ENCODE data around the gene PRRX1.

Gene PRRX1

GRCh38 chr1:170664828-170665612 lies 1.1 kb downstream of the PRRX1 start:
- DNase-seq (ENCODE audit: low read depth in 3 of 3), result no peak

- DNase-seq (ENCODE audit: low read depth in 3 of 3), result no peak
These were observed 1.7 kb downstream of the PRRX1 start for GRCh38 chr1:170665629-170666028.

- no peak for DNase-seq (ENCODE audit: low read depth in 3 of 3)
These were observed 2.8 kb downstream of the PRRX1 start for GRCh38 chr1:170666541-170667254.

GRCh38 chr1:170668209-170669106 lies 4.5 kb downstream of the PRRX1 start:
- no peak for DNase-seq (ENCODE audit: low read depth in 3 of 3)

GRCh38 chr1:170669107-170669445 lies 5.1 kb downstream of the PRRX1 start:
- DNase-seq (ENCODE audit: low read depth in 3 of 3), result no peak

GRCh38 chr1:170669586-170670530 lies 5.9 kb downstream of the PRRX1 start:
- no peak for DNase-seq (ENCODE audit: low read depth in 3 of 3)

- peak in 2 of 3 donors; percentile 15 to 17 for DNase-seq (ENCODE audit: low read depth in 3 of 3)
These were observed 7.1 kb downstream of the PRRX1 start for GRCh38 chr1:170670802-170671628.

- DNase-seq (ENCODE audit: low read depth in 3 of 3), result no peak
These were observed 7.7 kb downstream of the PRRX1 start for GRCh38 chr1:170671629-170671963.

GRCh38 chr1:170672316-170672715 lies 8.4 kb downstream of the PRRX1 start:
- no peak for DNase-seq (ENCODE audit: low read depth in 3 of 3)

- no peak for DNase-seq (ENCODE audit: low read depth in 3 of 3)
These were observed 10.3 kb downstream of the PRRX1 start for GRCh38 chr1:170674239-170674638.

GRCh38 chr1:170674986-170675385 lies 11.1 kb downstream of the PRRX1 start:
- no peak for DNase-seq (ENCODE audit: low read depth in 3 of 3)

- no peak for DNase-seq (ENCODE audit: low read depth in 3 of 3)
These were observed 11.9 kb downstream of the PRRX1 start for GRCh38 chr1:170675865-170676264.

- DNase-seq (ENCODE audit: low read depth in 3 of 3), result no peak
These were observed 12.7 kb downstream of the PRRX1 start for GRCh38 chr1:170676628-170677027.

- no peak for DNase-seq (ENCODE audit: low read depth in 3 of 3)
These were observed 14.2 kb downstream of the PRRX1 start for GRCh38 chr1:170678027-170678600.

GRCh38 chr1:170680428-170680827 lies 16.5 kb downstream of the PRRX1 start:
- no peak for DNase-seq (ENCODE audit: low read depth in 3 of 3)

GRCh38 chr1:170682169-170682568 lies 18.2 kb downstream of the PRRX1 start:
- no peak for DNase-seq (ENCODE audit: low read depth in 3 of 3)

GRCh38 chr1:170682809-170683208 lies 18.9 kb downstream of the PRRX1 start:
- no peak for DNase-seq (ENCODE audit: low read depth in 3 of 3)

- no peak for DNase-seq (ENCODE audit: low read depth in 3 of 3)
These were observed 21.2 kb downstream of the PRRX1 start for GRCh38 chr1:170685166-170685565.

- no peak for DNase-seq (ENCODE audit: low read depth in 3 of 3)
These were observed 22.4 kb downstream of the PRRX1 start for GRCh38 chr1:170686291-170686690.

- DNase-seq (ENCODE audit: low read depth in 3 of 3), result no peak
These were observed 23.7 kb downstream of the PRRX1 start for GRCh38 chr1:170687621-170688020.
